ENCODE measurements around the gene EEF1AKMT1.

DNA sequence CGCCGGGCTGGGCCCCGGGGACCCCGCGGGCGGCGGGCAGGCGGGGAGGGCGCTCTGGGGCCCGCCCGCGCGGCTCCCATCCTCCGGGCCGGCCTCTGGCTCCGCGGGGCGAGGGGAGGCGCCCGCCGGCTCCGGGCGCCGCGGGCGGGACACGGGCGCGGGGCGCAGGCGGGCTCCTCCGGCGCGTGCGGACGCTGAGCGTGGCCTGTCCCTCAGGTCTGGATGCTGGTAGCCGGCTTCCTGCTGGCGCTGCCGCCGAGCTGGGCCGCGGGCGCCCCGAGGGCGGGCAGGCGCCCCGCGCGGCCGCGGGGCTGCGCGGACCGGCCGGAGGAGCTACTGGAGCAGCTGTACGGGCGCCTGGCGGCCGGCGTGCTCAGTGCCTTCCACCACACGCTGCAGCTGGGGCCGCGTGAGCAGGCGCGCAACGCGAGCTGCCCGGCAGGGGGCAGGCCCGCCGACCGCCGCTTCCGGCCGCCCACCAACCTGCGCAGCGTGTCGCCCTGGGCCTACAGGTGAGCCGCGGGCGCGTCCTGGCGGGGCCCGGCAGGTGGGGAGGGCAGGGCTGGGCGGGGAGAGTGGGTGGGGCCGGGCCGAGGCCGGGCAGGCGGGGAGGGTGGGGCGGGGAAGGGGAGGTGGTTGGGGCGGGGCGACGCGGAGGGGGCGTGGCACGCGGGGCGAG, 69.8 kb downstream of the EEF1AKMT1 start:
- TF ChIP-seq, protein P1, sequence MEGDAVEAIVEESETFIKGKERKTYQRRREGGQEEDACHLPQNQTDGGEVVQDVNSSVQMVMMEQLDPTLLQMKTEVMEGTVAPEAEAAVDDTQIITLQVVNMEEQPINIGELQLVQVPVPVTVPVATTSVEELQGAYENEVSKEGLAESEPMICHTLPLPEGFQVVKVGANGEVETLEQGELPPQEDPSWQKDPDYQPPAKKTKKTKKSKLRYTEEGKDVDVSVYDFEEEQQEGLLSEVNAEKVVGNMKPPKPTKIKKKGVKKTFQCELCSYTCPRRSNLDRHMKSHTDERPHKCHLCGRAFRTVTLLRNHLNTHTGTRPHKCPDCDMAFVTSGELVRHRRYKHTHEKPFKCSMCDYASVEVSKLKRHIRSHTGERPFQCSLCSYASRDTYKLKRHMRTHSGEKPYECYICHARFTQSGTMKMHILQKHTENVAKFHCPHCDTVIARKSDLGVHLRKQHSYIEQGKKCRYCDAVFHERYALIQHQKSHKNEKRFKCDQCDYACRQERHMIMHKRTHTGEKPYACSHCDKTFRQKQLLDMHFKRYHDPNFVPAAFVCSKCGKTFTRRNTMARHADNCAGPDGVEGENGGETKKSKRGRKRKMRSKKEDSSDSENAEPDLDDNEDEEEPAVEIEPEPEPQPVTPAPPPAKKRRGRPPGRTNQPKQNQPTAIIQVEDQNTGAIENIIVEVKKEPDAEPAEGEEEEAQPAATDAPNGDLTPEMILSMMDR (IDR thresholded peaks at IDR 0.05; ENCODE audit: low read depth, low read length) = peak; percentile 39
- TF ChIP-seq EZH2phosphoT487 (IDR thresholded peaks at IDR 0.05; ENCODE audit: low read depth) = no peak

Measured in OCI-LY3 (cell line).